Neural crest cell (in vitro differentiated cells): ENCODE measurements around the gene CAVIN2. TPM values are rescaled to one million over a fixed set of nuclear protein-coding genes. Genes with fewer than 3 reads are reported as not detected.

Source experiments
- DNase-seq: peaks from one replicate; pipeline ENCODE4 v3.0.0; 2021; ENCODE audit warnings: low read depth, mixed read lengths, low spot score
- H3K27ac Mint-ChIP-seq: one replicate; pipeline ENCODE4 v1.8.0; 2021; ENCODE audit warnings: mild to moderate bottlenecking, mixed read lengths; ENCODE audit not compliant: unreplicated experiment
- H3K27me3 Mint-ChIP-seq: 2 replicates; pipeline ENCODE4 v1.8.0; 2021; ENCODE audit warnings: low read depth, mild to moderate bottlenecking, mixed read lengths
- H3K36me3 Mint-ChIP-seq: 2 replicates; pipeline ENCODE4 v1.8.0; 2021; ENCODE audit warnings: low read depth, mild to moderate bottlenecking, mixed read lengths
- H3K4me1 Mint-ChIP-seq: 2 replicates; pipeline ENCODE4 v1.8.0; 2021; ENCODE audit warnings: mixed read lengths
- H3K4me3 Mint-ChIP-seq: one replicate; pipeline ENCODE4 v1.8.0; 2021; ENCODE audit warnings: mild to moderate bottlenecking, mixed read lengths
- H3K9me3 Mint-ChIP-seq: 2 replicates; pipeline ENCODE4 v1.8.0; 2021; ENCODE audit warnings: mixed read lengths
- total RNA-seq: library from RNA; stranded (reverse); gene quantifications from 2 replicates; pipeline ENCODE4 v1.2.1, GENCODE V29; 2021
- TF ChIP-seq, protein P1 (sequence below): fragments of 200-600 bp; sonication (generic); conservative IDR thresholded peaks from 2 replicates; pipeline ENCODE4 v1.5.0; 2021; ENCODE audit warnings: antibody characterized with exemption, mild to moderate bottlenecking

CAVIN2 gene
- total RNA-seq, 1 donor from 2014 or later, result not detected

DNA sequence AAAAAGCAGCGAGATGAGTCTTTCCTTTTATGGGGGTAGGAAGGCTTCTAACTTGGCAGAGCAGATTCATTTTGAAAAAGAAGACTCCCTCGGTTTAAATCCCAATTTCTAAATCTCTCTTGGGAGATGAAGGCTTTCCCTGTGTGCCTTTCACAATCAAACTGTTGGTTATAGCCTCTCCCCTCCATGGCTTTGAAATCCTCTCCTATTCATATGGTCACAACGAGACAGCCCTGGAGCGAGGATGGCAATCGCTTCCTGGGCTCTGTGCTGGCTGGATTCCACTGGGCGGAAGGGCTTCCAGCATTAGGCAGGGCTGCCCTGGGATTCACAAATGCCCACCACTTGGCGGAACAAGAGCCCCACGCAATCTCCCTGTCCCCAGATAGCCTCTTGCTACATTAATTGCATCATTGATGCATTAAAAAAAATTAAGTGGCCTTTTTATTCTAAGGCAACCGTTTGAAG, 1.6 kb downstream of the CAVIN2 start:
- Mint-ChIP-seq H3K9me3 (peaks cover 2% of the 10 kb centered on the region), H3K27ac (no peak overlapping the region), H3K4me3 (no peak overlapping the region), H3K4me1 (peaks cover 21% of the 10 kb centered on the region), H3K27me3 (no peaks in the 10 kb centered on the region), H3K36me3 (no peaks in the 10 kb centered on the region)
- TF ChIP-seq, protein P1, sequence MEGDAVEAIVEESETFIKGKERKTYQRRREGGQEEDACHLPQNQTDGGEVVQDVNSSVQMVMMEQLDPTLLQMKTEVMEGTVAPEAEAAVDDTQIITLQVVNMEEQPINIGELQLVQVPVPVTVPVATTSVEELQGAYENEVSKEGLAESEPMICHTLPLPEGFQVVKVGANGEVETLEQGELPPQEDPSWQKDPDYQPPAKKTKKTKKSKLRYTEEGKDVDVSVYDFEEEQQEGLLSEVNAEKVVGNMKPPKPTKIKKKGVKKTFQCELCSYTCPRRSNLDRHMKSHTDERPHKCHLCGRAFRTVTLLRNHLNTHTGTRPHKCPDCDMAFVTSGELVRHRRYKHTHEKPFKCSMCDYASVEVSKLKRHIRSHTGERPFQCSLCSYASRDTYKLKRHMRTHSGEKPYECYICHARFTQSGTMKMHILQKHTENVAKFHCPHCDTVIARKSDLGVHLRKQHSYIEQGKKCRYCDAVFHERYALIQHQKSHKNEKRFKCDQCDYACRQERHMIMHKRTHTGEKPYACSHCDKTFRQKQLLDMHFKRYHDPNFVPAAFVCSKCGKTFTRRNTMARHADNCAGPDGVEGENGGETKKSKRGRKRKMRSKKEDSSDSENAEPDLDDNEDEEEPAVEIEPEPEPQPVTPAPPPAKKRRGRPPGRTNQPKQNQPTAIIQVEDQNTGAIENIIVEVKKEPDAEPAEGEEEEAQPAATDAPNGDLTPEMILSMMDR, result no peak
- DNase-seq, result no peak

DNA sequence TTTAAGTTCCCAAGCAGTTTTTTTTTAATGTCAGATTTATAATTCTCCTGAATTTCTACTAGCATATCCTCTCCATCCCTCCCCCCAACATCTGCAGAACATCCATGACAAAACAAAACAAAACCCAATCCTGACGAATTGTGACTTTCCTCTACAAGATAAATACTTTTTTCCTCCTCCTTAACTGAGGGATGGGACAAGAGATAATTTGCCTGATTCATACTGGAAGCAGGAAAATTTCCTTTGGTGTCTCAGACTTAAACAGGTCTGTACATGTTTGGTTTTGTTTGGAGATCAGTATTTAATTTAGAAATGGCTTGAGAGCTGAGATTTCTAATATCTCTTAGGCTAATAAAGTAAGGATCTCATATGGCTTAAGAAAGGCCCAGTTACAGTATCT, 2.2 kb downstream of the CAVIN2 start:
- no peak overlapping the region for H3K4me3 Mint-ChIP-seq

DNA sequence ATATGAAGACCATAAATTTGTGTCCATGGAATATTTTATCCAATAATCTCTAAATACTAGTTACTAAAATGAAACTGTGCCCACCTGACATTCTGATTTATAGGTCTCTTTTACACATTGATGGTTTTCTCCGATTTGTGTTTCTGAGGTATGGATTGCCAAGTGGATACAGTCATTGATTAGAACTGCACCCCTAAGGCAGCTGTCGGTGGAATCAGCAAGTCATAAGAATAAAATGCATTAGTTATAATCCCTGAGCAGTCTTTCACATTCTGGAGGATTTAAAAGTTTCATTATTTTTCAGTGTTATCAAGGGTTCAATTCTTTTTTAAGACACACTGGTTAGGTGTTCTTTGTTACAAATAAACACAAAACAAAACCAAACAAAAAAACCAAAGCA, 6.0 kb downstream of the CAVIN2 start:
- peaks cover 10% of the 10 kb centered on the region for H3K4me1 Mint-ChIP-seq
- H3K27ac Mint-ChIP-seq, result no peak overlapping the region
- DNase-seq, result no peak

More for the DNA sequence above, 2.2 kb downstream of the CAVIN2 start:
- Mint-ChIP-seq H3K27me3 (no peaks in the 10 kb centered on the region), H3K36me3 (no peaks in the 10 kb centered on the region), H3K4me1 (peaks cover 21% of the 10 kb centered on the region), H3K27ac (no peak overlapping the region), H3K9me3 (peaks cover 2% of the 10 kb centered on the region)
- TF ChIP-seq, protein P1, result no peak
- no peak for DNase-seq

DNA sequence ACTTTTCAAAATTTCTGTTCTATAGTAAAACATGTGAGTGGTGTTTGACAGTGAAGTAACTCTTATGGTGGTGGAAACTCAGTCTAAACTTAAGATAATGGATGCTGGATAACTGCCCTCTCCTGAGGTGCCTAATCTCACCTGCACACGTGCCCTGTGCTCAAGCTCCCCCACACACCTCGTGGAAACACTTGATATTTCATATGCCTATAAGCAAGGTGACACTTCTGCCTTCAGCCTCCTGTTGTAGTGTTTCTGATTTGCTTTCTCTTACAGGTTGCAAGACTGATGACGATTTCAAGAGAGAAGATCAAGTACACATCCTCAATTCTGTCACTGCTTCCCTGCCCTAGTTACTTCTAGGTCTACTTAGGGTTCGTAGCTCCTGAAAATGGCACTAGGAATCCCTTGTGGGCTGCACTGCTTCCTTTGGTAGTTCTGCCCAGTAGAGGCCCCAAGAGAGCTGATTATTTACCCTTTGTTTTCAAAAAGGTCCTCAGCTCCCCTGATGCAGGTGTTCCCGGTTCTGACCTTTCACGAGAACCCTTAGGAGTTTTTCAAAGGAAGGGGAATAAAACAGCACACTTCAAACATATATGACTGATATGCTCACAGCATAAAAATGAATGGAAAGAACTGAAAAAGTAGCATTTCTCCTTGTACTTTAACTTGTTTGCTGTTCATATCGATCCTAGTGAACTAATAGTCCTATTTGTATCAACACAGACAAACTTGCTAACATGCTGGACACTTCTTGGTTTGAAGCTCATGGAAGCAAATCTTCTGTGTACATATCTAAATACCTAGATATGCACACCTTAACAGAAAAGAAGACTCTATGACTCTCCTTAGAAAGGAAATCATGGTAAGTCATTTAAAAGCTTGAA, 6.7 kb downstream of the CAVIN2 start:
- no peak overlapping the region for H3K27ac Mint-ChIP-seq
- H3K27me3 Mint-ChIP-seq, result no peaks in the 10 kb centered on the region
- no peak overlapping the region for H3K4me3 Mint-ChIP-seq
- DNase-seq, result no peak
- TF ChIP-seq, protein P1, result no peak
- no peaks in the 10 kb centered on the region for H3K9me3 Mint-ChIP-seq
- H3K36me3 Mint-ChIP-seq, result no peaks in the 10 kb centered on the region
- H3K4me1 Mint-ChIP-seq, result peaks cover 7% of the 10 kb centered on the region

More for the DNA sequence above, 6.0 kb downstream of the CAVIN2 start:
- Mint-ChIP-seq H3K9me3 (no peaks in the 10 kb centered on the region), H3K4me3 (no peak overlapping the region), H3K36me3 (no peaks in the 10 kb centered on the region), H3K27me3 (no peaks in the 10 kb centered on the region)
- TF ChIP-seq, protein P1, result no peak

DNA sequence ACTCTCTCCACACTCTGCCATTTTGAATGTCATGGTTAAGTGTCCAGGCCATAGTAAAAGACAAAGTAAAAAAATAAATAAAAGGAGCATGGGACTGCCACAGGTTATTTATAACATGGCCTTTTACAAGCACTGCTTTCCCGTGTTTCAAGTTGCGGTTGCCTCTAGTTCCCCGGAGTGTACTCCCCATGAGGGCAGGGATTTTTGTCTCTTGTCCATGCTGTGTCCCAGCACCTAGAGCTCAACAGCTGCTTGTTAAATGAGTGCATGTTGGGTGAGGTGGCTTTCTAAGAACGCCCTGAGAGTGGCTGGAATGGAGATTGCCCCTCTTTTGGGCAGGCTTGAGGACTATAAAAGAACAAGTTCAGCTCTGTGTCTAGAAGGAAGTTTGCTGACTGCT, 8.4 kb downstream of the CAVIN2 start:
- DNase-seq, result no peak
- Mint-ChIP-seq H3K27me3 (no peaks in the 10 kb centered on the region), H3K9me3 (no peaks in the 10 kb centered on the region), H3K27ac (no peak overlapping the region), H3K4me1 (peaks cover 5% of the 10 kb centered on the region), H3K4me3 (no peak overlapping the region), H3K36me3 (no peaks in the 10 kb centered on the region)
- TF ChIP-seq, protein P1, result no peak
